ENCODE data around the gene SENP1.

The SENP1 gene

DNA sequence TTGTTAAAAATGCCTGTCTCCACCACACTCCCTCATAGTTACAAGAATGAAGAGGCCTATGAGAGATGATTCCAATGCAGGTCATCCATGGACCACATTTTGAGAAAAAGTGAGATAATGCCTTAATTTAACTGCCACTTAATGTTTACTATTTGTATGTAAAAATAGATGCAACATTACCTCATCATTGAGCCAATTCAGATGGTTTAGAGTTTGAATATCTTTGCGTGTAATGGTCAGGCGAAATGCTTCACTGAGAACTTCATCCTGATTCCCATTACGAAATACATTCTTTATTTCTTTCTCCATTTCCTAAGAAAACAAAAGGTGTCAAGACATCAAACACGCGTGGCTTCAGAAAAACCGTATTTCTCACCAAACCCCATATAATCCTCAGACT, 42.3 kb downstream of the SENP1 start:
- no peak for DNase-seq

DNA sequence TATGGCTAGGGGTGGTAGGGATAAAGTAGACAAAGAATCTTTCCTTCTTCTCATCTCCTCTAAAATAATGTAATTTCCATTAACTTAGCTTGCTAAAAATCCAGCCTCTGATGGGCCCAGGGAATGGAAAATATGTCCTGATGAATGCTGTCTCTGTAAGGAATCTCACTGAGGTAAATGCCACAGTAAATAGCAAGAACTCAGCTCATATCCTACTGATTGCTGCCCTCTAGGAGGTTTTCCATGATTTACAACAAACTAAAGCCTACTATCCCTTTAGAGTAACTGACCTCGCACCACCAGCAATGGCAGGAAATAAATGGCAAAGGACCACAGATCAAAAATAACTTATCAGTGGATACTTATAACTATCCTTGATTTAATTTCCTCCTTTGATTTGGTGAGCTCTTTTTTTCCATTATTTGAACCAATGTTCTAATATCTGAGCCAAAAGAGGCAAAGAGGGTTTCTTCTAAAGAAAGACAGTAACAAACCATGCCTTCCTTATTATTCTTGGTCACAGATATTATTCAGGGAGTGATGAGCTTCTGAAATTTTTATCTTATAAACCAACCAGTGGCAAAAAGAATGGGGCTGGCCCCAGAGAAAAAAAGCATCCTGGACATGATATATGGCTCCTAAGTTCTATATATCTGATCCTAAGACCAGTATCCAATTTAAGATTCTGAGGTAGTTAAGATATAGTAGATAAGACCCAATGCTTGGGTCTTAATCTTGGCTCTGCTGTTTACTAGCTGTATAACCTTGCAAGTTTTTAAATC, 43.8 kb downstream of the SENP1 start:
- no peak for DNase-seq

DNA sequence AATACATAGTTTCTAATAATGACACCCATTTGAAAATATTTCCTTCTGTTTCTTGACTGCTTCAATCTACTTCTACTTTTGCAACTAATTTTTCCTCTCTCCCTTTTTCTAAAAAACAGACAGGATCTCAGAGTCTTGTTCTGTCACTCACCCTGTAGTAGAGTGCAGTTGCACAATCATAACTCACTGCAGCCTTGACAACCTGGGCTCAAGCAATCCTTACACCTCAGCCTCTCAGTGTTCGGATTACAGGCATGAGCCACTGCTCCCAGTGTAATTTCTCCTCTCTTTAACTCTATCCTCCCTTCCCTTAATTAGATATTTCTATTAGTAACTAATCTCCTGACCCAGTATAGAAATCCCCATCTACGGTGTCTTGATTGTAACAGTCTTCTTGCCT, 45.4 kb downstream of the SENP1 start:
- DNase-seq, result no peak

DNA sequence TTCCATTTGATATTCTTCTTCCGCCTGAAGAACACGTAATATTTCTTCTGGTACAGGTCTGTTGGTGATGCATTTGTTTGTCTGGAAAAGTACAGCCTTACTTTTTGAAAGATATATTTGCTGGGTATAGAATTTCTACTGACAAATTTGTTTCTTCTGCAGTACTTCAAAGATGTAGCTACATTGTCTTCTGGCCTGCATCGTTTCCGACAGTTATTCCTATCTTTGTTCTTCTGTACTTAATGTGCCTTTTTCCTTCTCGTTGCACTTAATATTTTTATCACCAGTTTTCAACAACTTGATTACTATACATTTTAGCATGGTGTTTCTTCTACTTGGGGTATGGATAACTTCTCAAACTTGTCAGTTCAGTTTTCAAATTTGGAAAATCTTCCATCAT, 47.1 kb downstream of the SENP1 start:
- no peak for DNase-seq

DNA sequence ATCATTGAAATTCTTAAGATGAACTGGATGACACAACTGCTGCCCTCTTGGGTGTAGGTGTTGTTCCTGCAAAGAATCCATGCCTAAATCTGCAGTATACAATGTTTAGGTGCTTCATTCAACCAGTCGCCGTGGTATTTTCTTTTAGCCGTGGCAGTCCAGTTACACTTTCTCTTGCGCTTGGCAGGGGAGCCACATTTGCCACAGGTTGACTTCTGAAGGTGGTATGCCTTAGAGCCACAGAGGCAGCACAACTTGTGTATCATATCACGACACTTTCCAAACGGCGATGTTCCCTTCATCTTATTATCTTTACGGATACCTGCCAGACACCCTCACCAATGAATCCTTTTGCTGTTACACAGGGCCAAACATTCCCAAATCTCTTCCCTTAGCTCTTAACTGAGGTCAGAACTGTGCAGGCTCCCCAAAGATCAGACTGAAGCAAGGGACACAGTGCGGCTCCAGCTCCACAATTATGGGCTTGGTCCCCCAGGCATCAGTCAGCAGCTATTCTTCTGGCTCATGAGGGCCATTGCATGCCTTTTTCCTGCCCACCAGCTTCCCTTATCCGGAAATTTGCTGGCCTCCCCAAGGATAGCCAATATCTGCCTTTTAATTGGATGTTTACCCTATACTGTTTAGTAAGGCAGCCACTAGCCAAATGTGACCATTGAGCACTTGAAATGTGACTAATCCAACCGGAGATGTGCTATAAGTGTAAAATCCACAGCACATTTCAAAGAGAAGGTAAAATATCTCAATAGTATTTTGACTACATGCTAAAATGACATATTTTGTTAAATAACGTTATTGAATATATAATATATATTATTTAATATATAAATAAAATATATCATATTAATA, 50.7 kb downstream of the SENP1 start:
- no peak for DNase-seq

DNA sequence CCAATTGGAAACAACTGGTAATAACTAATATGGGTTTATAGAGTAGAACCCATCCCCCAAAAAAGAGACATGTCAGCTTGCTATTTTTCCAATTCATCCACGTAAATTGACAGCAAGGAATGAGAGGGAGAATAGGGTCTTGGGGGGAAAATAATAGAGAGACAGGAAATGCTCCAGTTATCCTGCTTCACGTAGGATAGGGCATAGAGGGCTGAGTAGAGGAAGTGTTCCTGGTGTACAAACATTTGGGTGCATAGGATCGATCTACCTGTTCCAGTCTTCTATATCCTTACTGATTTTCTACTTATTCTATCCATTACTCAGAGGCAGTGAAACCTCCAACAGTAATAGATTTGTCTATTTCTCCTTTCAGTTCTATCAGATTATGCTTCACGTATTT, 52.0 kb downstream of the SENP1 start:
- DNase-seq, result no peak

DNA sequence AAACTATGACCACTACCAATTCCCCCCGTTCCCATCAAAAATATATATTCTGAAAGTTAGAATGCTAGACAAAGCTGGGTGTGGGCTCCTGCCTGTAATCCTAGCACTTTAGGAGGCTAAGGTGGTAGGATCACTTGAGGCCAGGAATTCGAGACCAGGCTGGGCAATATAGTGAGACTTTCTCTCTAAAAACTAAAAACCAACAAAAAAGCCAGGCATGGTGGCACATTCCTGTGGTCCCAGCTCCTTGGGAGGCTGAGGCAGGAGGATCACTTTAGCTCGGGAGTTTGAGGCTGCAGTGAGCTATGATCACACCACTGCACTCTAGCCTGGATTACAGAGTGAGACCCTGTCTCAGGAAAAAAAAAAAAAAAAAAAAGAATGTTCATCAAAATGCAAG, 52.8 kb downstream of the SENP1 start:
- no peak for DNase-seq

DNA sequence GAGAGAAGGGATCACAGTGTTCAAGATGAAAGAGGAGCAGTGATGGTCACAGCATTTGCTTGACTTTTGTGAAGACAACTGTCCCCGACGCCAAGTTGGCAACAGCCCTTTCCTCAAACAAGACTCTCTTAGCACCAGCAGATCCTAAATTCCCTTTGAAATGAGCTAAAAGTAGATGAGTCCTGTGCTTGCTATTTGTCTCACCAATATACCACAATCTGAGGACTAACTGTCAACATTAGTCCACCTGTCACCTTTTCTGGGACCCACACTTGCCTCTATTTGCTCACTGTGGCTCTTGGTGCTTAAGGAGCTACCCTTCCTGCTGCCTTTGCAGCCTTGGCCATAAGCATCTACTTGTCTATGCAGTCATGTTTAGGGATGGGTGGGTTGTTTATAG, 54.2 kb downstream of the SENP1 start:
- no peak for DNase-seq

DNA sequence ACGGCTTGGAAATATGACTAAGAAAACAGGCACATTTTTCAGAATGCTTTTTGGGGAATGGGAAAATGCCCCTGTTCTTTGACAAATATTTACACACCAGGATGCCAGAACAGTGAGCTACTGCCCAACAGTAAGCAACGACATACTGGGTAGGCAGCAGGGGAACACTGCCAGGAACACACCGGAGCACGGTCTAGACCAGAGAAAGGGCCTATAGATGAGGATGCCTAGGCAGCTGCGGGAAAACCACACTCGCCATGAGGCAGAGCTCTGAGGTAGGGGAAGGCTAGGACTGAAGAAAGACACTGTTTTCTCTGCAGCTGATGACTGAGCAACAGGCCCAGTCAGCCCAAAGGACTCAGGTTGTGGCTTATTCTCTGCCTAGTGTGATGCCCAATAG, 55.7 kb downstream of the SENP1 start:
- DNase-seq, result no peak

DNA sequence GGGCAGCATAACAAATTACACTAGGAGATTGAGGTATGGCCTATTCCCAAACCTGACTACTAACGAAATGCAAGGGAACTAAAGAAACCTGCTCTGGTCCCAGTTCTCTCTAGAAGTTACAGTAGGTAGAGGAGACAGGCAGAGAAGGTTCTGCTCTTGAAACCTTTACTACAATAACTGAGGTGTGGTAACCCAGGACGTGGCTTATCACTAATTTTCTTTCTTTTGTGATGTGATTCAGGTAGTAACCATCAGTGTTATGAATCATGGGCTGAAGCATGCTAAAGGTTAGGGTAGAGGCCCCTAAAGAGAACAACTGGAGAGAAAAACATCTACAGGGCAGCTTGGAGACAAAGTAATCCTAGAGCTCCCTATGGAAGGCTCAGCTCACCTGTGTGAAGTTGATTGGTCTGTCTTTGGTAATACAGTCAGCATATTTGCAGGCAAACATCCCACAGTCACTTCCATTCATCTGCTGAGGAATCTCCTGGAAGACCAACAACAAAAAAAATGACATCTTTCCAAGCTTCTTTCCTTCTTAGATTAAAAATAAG, 59.8 kb downstream of the SENP1 start:
- DNase-seq, result no peak

DNA sequence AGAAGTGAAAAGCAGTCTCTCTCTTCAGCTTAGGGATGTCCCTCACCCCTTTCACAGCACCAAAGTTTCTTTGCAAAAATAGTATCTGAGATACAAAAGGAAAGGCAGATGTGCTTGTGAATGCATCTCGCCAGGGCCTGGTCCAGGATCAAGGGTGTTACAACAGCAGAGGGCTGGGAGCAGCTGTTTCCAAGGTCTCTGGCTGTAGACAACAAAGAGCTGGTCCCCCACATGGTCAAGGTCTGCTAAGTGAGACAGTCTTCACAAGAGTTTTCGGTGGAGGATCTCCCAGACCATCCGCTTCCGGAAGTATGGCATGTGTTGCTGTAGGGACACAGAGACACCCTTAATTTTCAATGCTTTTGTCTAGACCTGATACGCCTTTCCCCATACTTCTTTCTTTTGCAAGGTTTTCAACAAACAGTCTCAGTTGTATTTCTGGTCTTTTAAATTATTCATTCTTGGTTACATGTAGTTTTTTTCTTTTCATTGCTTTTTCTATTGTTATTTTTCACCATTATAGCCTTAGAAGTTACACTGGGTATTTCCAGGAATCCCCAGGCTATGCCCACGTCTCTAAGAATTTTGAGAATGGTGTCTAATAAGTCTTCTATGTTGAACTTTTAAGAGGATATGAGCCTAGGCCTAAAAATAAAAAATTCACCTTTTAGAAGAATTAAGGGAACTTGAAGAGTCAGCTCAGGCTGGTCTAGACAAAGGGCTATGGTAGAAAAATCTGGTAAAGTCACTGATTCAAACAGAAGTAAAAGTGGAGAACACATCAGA, 60.6 kb downstream of the SENP1 start:
- no peak for DNase-seq

DNA sequence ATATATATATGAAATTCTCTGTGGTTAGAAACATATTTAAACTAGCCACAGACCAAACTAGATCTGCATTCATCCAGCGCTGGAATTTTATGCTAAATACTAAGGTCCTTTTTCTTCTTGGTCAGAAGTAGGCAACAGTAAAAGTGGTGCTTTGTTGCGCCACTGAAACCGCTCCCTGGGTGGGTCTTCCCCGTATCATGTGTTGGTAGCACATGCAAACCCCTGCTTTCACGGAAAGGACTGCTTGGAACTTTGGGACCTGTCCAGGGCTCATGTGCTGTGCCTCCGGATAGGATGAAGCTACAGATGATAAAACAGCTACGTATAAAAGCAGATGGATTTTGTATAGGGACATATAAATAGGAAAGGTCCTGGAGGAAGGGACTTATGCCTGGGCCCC, 61.5 kb downstream of the SENP1 start:
- no peak for DNase-seq

DNA sequence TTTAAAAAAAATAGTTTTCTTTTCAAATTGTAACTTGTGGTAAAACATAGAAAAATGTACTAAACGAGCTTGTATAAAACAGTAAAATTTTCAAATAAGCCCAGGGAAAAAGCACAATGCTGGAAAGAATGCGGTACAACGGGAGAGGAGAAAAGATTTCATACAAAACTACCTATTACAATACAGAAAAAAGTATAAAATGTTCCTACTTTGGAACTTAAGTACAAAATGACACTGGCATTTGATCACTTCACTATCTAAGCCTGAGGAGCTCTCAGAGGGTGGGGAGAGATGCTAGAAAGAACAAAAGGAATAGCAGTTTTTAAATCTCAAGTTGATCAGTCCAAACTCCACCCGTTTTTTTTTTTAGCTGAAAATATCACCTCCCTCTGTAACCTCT, 62.1 kb downstream of the SENP1 start:
- no peak for DNase-seq

DNA sequence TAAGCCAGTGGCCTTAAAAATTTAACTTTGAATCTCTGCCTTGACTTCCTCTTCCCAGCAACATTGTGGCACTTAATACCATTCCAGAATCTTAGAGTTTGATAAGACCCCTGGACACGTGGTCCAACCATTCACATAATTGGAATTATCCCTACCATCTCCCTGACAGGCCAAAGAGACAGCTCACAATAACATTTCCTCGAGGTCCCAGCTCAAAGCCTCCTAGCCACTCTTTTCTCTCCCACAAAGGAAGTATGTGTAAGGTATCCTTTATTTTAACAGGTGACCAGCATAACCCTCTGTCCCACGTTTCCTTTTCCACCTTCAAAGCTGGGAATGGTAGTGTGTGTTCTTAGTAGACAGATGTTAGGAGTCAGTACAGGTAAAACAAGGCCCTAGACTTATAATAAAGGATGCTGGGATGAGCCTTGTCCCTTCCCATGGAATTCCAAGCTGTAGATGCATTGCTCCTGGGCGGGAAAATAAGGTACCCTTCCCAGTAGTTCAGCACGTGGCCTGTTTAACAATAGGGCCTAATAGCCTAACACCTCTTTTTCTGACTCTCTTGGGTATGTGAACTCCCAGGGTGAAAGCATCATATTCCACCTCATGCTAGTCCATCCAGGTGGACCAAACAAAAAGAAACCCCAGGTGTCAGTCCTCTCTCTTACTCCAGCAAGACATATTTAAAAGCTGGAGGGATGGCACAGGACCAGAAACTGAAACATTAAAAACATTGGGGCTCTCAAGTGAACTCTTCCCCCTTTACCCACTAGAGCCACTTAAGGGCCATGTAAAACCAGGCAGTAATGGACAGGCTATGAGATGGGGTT, 64.1 kb downstream of the SENP1 start:
- DNase-seq, result no peak

DNA sequence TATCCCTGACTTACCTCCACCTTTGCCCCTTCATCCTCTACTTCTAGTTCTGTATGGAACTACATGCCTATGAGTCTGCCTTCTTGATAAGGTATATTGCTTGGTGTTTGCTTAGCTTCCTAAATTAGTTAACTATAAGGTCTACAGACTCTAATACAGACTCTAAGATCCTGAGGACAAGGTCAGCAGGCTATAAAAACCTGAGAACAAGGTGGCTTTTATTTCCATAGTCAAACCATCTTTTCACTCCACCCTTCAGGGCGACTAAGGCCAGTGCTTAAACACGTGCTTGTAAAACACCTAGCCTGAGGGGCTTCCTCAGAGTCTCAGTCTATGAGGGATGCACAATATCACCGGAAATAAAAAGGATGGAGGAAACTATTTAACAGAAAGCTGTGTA, 65.5 kb downstream of the SENP1 start:
- no peak for DNase-seq

DNA sequence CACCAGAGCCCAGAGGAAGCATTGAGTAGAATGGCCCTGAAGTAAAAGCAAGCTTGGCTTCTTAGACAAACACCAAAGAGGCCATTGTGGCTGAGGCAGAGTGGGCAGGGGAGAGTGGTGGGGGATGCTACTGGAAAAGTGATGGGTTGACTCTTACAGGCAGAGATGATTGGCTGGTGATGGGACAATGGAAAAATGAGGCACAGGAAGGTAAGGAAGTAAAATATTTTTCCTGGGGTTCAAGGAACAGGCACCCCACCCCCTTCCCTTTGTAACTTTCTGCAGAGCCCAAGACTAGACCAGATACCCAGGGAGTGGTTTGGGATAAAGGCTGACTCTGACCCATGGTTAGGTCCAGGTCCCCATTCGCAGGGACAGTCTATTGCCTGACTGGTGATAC, 66.7 kb downstream of the SENP1 start:
- no peak for DNase-seq

DNA sequence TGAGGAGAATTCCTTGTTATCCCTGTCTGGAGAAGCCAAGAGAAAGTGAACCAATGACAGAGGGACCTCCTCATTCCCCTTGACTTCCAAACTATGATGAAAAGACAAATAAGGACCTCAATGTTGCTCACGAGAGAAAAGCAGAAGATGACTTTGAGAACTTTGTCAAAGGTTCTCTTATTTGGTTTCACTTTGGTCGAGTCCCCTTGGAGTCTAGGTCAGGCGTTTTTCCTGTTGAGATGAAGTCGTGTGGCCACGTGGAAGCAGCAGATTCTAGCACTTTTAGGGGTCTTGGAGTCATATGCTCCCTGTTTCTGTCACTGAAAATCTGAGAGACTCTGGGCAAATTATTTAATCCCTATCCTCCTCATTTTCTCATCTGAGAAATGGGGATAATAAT, 67.8 kb downstream of the SENP1 start:
- DNase-seq, result no peak

DNA sequence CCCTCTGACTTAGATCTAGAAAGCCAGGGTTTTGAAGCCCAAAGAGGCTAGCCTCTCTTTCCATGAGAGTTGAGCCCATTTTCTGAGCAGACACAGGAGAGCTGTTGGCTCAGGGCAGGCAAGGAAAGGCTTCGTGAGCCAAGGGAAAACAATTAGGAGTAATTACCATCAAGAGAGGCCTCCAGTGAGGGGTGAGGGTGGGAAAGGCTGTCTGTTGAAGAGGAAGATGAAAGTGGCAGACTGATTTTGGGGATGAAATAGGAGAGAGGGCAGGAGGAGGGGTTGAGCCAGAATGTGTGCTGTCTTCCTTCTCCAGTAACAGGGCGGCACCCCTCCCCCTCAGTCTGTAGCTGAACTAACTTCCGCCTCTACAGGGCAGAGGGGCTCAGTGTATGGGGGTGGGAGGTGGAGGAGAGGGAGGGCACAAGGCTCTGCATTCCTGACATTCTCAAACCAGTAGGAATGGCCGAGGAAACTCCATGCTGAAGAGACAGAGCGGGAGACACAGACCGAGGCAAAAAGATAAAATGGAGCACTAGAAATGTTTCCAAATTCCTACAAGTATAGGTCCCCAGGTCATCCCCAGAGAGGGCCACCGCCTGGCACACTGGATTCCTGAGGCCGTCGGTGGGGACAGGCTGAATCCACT, 68.5 kb downstream of the SENP1 start:
- DNase-seq, result no peak

DNA sequence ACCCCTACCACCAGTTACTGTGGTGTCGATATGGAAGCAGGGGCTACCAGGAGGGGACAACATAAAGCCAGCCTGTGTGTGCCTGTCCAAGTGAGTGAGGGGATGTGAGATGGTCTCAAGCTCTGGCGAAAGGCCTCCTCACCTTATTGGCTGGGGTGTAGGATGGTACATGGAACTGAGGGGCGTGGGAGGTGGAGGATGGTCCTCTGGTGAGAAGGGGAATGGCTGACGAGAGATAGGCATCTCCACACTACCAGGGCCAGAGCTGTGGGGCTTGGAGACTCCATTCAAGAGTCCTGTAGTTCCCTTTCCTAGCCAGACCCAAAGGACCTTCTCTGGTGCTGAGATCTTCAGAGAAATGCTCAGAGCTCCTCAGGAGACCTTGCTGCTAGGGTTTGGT, 69.1 kb downstream of the SENP1 start:
- DNase-seq, result no peak

DNA sequence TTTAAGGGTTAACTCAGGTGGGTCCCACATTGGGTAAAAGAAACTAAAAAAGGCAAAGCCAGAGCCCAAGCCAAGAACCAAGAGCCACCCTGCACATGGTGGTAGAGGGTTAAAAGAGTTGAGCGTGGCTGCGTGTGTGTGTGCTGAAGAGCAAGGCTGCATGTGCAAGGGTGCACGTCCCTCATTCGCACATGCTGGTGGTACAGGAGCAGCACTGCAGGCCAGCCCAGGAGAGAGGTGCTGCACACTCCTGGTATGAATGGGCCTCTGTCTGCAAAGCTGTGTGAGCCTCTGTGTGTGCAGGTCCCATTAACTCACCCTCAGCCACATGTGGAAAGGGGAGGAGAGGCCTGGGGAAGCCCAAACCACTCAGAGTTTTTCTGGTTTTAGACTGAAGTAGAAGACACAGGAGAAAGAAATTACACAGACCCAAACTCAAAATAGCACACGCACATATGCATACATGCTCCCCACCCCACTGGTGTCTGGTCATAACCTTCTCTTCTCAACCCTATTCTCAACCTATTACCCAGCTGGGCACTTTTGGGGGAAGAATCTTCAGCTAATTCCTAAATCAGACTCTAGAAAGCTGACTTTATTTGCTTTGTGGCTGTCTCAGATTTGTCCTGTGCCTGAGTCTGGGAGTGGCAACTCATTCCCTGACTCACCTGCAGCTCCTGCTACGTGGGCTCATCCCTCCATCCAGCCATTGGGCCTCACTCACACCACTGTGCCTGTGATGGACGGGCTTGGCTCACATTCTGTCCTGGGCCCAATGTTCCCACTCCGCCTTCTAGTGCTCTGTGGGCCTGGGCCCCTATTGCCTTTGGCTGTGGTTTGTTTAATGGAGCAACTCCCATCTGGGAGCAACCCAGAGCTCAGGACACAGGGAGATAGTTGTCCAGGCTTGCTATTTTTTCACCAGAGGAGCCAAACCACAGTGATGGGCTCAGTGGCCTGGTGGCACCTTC, 70.8 kb downstream of the SENP1 start:
- no peak for DNase-seq

DNA sequence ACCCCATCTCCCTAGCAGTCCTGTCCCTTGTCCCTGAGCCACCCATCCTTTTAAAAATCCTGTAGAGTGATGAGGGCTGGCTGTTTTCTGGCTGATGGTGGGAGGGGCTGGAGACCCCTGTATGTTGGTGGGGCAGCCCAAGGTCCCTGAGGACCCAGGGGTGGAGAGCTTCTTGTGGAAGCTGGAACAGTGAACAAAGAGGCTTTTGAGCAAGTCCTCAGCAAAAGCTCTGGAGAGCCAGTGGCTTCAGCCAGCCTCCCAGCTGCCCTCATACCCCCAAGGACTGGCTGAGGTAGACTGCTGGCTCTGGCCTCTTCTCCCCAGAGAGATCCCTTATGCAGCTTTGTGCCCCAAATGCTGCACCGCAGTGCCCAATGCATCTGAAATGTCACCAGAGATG, 72.4 kb downstream of the SENP1 start:
- DNase-seq, result no peak
